ENCODE measurements around the gene ADORA3.
A peak's percentile ranks its signal among the peaks of the same experiment; 100 is the strongest.

ADORA3 gene

DNA sequence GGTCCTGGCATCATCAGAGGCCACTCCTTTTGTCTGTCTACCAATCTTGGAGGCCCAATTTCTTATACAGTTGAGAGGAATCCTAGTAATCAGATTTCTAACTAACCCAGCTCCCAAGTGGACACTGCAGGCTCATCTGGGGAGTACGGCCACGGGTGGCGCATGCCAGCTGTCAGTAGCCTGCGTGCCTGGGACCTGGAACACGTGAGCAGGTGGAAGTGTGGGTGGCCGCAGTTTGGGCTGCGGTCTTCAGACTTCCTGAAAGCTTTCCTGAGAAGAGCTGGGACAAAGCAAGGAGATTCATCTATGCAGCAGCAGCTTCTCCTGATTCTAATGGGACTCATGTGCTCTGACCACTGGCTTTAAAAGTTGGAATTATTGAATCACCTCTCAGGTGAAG is 12.4 kb downstream of the ADORA3 start:
- DNase-seq: no peak

DNA sequence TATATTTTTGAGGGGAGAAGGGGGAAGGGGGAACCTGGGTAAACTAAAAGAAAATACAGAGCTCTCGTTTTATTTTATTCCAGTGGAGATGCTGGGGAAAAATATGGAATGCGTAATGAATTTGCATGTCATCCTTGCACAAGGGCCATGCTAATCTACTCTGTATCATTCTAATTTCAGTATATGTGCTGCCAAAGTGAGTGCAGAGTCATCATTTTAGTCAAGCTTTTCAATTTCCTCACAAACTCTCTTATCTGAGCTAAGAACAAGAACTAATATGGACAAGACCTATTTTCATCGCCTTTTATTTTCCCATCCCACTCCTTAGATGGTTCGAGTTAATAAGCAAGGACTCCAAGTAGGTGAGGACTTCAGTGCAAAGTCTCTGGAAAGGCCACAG is 13.2 kb downstream of the ADORA3 start:
- H3K27me3 Mint-ChIP-seq: no peaks in the 10 kb centered on the region

More for the DNA sequence above, 12.4 kb downstream of the ADORA3 start:
- Mint-ChIP-seq H3K36me3 (ENCODE audit: low read depth) (no peaks in the 10 kb centered on the region), H3K9me3 (peaks cover 10% of the 10 kb centered on the region), H3K4me1 (ENCODE audit: low read depth) (peaks cover 9% of the 10 kb centered on the region), H3K4me3 (no peak overlapping the region), H3K27me3 (no peaks in the 10 kb centered on the region), H3K27ac (no peak overlapping the region)

DNA sequence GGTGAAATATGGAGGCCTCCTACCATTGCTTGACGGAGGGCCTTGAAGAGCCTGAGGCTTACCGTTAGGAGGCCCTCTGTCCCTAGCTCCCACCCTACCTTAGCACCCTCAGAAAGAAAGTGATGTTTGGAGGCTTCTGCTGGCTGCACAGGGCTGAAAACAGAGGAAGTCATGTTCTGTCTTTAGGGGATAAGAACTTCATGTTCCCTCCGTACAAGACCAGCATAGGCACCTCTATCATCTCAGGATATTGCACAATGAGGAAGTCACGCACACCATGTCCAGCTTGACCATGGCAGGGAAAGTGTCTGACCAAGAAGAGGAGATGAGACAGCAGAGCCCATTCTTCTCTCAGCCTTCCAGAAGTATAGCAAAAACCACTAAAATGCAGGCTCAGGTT is 13.8 kb downstream of the ADORA3 start:
- Mint-ChIP-seq H3K4me1 (ENCODE audit: low read depth) (peaks cover 7% of the 10 kb centered on the region), H3K36me3 (ENCODE audit: low read depth) (no peaks in the 10 kb centered on the region), H3K27ac (no peak overlapping the region), H3K27me3 (no peaks in the 10 kb centered on the region), H3K4me3 (no peak overlapping the region), H3K9me3 (peaks cover 2% of the 10 kb centered on the region)
- no peak for DNase-seq

More for the DNA sequence above, 13.2 kb downstream of the ADORA3 start:
- Mint-ChIP-seq H3K4me1 (ENCODE audit: low read depth) (peaks cover 6% of the 10 kb centered on the region), H3K4me3 (no peak overlapping the region), H3K36me3 (ENCODE audit: low read depth) (no peaks in the 10 kb centered on the region), H3K27ac (no peak overlapping the region), H3K9me3 (peaks cover 7% of the 10 kb centered on the region)
- DNase-seq: no peak

DNA sequence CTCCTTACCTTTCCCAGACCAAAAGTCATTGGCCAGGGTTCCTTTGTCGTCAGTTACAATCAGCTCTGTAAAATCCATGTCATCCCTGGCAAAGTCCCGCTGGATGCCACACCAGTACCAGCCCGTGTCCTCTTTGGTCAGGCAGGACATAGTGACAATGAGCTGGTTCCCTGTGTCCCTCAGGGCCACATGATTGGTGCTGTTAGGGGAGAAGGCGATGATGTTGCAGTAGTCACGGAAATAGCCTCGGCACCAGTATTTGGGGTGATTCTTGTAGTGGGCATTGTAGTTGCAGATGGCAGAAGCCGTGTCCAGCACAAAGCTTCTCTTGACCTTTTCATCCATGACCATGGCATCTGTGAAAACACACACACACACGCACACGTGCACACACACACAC is 14.8 kb downstream of the ADORA3 start:
- DNase-seq: no peak
- no peak overlapping the region for H3K4me3 Mint-ChIP-seq
- peaks cover 7% of the 10 kb centered on the region for H3K4me1 Mint-ChIP-seq (ENCODE audit: low read depth)
- H3K9me3 Mint-ChIP-seq: no peaks in the 10 kb centered on the region
- H3K36me3 Mint-ChIP-seq (ENCODE audit: low read depth): no peaks in the 10 kb centered on the region
- no peaks in the 10 kb centered on the region for H3K27me3 Mint-ChIP-seq
- no peak overlapping the region for H3K27ac Mint-ChIP-seq

DNA sequence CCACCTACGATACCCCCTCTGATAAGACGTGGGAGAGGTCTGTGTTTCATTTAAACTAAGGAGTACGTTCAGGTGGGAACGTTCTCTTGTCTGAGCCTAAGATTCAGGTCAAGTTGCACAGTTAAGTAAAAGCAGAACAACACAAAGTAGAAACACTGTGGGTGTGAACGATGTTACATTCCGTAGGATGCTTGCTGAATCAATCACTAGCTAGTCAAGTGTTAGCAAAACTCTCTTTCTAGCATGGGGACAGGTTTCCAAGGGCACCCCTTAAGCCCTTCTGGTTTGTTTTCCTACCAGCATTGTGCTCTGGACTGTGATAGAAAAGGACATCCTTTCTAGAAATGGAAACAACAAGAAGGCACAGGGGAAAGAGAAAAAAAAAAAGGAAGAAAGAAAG is 16.3 kb downstream of the ADORA3 start:
- H3K9me3 Mint-ChIP-seq: no peaks in the 10 kb centered on the region
- peaks cover 7% of the 10 kb centered on the region for H3K4me1 Mint-ChIP-seq (ENCODE audit: low read depth)
- no peak overlapping the region for H3K27ac Mint-ChIP-seq
- no peaks in the 10 kb centered on the region for H3K36me3 Mint-ChIP-seq (ENCODE audit: low read depth)
- no peak for DNase-seq
- H3K27me3 Mint-ChIP-seq: no peaks in the 10 kb centered on the region
- no peak overlapping the region for H3K4me3 Mint-ChIP-seq

DNA sequence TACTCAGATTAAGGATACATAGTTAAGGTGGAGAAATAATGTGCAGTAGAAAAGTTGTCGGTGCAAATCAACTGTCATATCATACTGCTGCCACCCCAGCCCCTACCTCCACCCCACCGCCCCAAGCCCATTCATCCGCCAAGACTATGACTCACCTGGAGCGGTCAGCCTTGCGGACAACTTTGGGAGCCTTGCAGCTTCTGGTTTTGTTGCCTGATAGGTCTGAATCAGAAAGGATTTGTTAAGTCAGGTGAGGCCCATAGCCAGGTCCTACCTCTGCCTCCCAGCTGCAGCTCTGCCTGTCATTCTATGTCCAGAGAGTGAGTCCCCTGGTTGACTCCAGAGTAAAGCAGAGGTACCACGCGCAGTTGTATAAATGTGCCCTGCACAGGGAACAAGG is 17.0 kb downstream of the ADORA3 start:
- Mint-ChIP-seq H3K27ac (no peak overlapping the region), H3K27me3 (no peaks in the 10 kb centered on the region)

DNA sequence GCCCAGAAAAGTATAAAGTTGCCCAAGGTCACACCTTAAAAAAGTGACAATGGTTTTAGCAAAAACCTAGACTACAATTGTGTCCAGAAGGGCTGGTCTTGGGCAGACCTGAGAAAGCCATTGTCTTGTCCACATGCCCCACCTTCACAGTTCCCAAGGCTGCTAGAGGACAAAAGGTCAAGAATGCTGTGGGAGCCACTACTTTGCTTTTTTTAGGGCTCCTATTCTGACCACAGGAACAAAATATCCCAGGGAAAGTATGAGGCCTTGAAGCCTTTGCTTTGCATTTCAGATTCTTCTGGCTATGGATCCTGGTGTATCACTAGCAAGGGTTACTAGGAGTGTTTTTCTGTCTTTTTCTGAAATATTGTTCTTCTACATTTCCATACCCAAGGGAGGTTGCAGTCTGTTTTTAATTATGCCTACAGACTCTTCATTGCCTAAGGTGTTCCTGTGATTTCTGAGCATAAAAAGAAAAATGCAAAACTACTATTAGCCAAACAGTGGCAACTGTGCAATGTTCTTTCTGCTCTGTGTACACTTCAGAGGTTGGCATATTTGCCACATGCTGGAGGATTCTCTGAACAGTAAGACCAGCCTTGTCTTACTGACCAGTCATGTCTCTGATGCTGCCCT is 18.9 kb downstream of the ADORA3 start:
- Mint-ChIP-seq H3K36me3 (ENCODE audit: low read depth) (no peaks in the 10 kb centered on the region), H3K4me3 (no peak overlapping the region), H3K27ac (no peak overlapping the region), H3K9me3 (no peaks in the 10 kb centered on the region), H3K4me1 (ENCODE audit: low read depth) (peaks cover 5% of the 10 kb centered on the region), H3K27me3 (no peaks in the 10 kb centered on the region)
- no peak for DNase-seq

More for the DNA sequence above, 17.0 kb downstream of the ADORA3 start:
- no peak overlapping the region for H3K4me3 Mint-ChIP-seq
- H3K36me3 Mint-ChIP-seq (ENCODE audit: low read depth): no peaks in the 10 kb centered on the region
- no peaks in the 10 kb centered on the region for H3K9me3 Mint-ChIP-seq
- peaks cover 5% of the 10 kb centered on the region for H3K4me1 Mint-ChIP-seq (ENCODE audit: low read depth)
- no peak for DNase-seq

DNA sequence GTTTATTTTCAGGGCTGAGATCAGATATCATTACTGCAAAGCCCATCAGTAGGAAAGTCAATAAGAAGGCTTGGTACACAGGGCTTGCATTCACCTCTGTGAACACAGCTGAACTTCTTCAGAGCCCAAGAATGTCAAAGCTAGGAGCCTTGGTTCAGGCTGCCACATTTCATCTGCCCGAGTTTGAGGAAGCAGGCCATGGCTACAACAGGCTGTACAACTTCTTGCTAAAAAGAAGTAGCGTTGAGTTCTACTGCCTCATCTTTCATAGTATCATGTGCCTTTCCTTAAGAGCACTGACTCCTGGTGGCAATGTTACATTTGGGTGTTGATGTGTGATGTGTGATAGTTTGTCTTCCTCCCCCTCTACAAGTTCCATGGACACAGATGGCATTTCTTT is 19.6 kb downstream of the ADORA3 start:
- Mint-ChIP-seq H3K4me3 (no peak overlapping the region), H3K27ac (no peak overlapping the region), H3K27me3 (no peaks in the 10 kb centered on the region), H3K4me1 (ENCODE audit: low read depth) (peaks cover 5% of the 10 kb centered on the region), H3K9me3 (no peaks in the 10 kb centered on the region), H3K36me3 (ENCODE audit: low read depth) (no peaks in the 10 kb centered on the region)
- DNase-seq: no peak

DNA sequence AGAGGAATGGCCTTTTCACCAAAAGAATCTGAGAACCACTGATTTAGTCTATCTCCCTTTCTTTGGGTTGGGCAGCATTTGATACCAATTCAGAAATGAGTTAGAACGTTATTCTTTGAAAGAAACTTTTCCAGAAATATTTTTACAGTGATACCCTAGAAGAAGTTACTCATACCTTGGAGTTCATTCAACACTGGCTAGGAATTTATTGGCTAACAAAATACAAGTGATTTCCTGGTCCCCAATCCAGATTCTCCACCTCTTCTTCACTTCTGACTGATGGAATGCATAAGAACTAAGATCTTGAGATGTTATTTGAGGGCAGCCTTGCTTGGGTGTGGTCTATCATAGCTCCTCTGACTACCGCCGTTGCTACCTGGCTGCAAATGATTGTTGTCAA is 20.3 kb downstream of the ADORA3 start:
- Mint-ChIP-seq H3K4me1 (ENCODE audit: low read depth) (peaks cover 12% of the 10 kb centered on the region), H3K27ac (no peak overlapping the region), H3K27me3 (no peaks in the 10 kb centered on the region)

DNA sequence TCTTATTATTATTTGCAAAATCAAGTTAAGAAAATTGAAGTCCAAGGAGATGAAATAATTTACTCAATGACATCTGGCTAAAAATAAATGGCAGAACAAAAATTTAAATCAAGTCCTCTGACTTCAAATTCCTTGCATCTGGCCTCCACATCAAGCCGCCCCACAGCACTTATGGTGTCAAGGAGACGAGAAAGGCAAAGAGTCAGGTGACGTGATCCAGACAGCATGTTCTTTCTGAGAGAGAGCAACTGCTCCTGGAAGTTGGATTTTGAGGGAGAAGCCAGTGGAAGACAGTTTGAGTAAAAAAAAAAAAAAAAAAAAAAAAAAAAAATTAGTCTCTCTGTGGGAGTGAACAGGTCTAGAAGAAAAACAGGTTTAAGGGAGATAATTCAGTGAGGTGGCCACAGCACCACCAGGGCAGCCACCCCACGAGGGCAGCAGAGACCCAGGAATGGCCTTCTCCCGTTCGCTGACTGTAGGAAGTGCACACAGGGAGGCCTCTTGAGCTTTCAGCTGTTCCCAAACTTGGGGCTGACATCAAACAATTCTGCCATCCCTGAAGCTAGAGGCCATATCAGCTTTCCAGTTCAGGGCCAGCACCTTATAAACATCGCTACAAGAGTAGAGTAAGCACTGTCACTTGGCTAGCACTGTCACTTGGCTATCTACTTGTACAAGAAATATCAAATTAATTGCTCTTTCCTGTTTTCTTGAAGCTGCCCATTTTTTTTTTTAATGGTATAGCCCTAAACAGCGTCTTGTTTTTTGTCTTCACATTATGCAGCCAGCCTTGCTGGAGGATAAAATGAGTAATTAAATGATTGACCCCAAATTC is 21.8 kb downstream of the ADORA3 start:
- Mint-ChIP-seq H3K4me3 (no peak overlapping the region), H3K36me3 (ENCODE audit: low read depth) (peaks cover 11% of the 10 kb centered on the region), H3K27me3 (no peaks in the 10 kb centered on the region), H3K27ac (no peak overlapping the region), H3K9me3 (no peaks in the 10 kb centered on the region), H3K4me1 (ENCODE audit: low read depth) (peaks cover 28% of the 10 kb centered on the region)
- DNase-seq: peak; percentile 72

More for the DNA sequence above, 20.3 kb downstream of the ADORA3 start:
- DNase-seq: no peak
- Mint-ChIP-seq H3K36me3 (ENCODE audit: low read depth) (peaks cover 3% of the 10 kb centered on the region), H3K4me3 (no peak overlapping the region), H3K9me3 (no peaks in the 10 kb centered on the region)

DNA sequence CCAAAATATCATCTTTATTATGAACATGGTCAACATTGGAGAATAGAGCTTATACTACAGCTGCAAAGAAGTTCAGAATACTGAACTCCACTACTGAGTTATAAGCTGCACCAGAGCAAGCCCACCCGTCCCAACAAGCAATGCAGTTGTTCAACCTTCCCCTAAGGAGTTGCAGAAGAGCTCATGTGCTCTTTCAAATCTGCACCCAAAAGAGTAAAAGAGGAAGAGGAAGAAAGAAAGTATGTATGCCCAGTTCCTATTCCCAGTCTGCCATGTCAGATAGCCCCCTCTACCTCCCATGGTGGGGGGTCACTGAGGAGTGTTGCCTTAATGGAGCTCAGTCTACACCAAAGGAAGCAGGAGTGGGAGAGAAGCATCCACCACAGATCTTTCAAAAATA is 22.8 kb downstream of the ADORA3 start:
- DNase-seq: no peak
- no peak overlapping the region for H3K4me3 Mint-ChIP-seq
- peaks cover 11% of the 10 kb centered on the region for H3K36me3 Mint-ChIP-seq (ENCODE audit: low read depth)
- no peaks in the 10 kb centered on the region for H3K27me3 Mint-ChIP-seq
- H3K9me3 Mint-ChIP-seq: no peaks in the 10 kb centered on the region
- peaks cover 37% of the 10 kb centered on the region for H3K4me1 Mint-ChIP-seq (ENCODE audit: low read depth)
- H3K27ac Mint-ChIP-seq: no peak overlapping the region

DNA sequence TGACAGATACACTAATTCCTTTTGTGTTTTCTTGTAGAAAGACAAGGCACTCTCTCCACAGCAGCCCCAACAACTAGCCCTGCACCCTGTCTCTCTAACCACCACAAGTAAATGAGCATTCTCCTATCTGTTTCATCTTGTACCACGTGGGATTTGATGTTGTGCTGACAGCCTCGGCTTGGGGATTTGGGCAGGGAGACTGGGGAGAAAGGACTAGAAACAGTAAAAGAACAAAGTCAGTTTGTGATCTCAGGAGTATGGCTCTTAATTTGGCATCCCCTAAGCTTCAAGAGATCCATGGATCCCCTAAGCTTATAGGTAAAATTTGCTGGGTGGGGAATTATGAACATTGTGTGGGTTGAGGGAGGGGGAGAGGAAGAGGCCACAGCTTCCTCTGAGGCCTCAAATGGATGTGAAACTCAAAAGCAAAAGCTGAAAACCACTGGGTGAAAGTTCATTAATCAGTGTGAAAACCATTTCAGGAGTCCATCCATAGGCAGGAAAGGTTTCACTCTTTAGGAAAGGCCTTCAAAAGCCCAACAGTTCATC is 26.6 kb downstream of the ADORA3 start:
- DNase-seq: no peak
- Mint-ChIP-seq H3K9me3 (no peaks in the 10 kb centered on the region), H3K4me1 (ENCODE audit: low read depth) (peaks cover 64% of the 10 kb centered on the region), H3K4me3 (peak overlapping the region; percentile 79), H3K27ac (peak overlapping the region; percentile 86), H3K36me3 (ENCODE audit: low read depth) (peaks cover 20% of the 10 kb centered on the region), H3K27me3 (no peaks in the 10 kb centered on the region)

DNA sequence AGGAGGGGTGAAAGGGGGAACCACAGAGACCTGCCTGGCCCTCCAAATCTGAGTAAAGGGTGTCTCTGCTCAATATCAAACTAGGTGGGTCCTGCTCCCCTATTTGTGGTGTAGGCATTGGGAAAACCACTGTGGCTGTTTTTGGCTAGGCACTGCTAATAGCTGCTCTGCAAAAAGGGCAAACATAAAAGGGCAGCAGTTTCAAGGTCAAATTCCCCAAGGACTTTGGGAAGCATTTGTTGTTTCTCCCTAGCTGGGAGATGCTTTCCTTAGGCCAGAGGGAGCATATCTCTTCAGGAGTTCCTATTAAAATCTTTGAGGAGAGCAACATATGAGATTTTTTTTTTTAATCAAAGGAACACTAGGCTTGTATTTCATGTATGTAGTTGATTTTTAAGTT is 27.2 kb downstream of the ADORA3 start:
- DNase-seq: no peak
- H3K36me3 Mint-ChIP-seq (ENCODE audit: low read depth): peaks cover 20% of the 10 kb centered on the region
- H3K9me3 Mint-ChIP-seq: no peaks in the 10 kb centered on the region
- peak overlapping the region; percentile 86 for H3K27ac Mint-ChIP-seq
- peak overlapping the region; percentile 79 for H3K4me3 Mint-ChIP-seq
- peaks cover 60% of the 10 kb centered on the region for H3K4me1 Mint-ChIP-seq (ENCODE audit: low read depth)
- H3K27me3 Mint-ChIP-seq: no peaks in the 10 kb centered on the region

DNA sequence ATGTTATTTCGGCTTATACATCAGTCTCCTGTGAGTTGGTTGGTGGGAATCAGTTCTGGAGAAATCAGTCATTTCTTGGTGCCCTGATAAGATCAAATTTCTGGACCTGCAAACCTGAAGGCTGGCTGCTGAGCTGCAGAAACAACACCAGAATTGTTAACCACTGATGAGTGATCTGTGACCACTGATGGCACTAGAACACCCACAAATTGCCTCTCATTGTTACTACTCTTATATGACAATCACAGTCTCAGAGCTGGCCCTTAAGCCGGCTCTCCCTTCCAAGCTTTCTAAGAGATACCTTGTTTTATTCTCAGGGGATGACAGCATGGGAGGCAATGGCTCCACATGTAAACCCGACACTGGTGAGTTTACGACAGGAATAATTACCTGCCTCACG is 27.7 kb downstream of the ADORA3 start:
- Mint-ChIP-seq H3K9me3 (no peaks in the 10 kb centered on the region), H3K4me3 (peak overlapping the region; percentile 79), H3K27ac (peak overlapping the region; percentile 86), H3K36me3 (ENCODE audit: low read depth) (peaks cover 20% of the 10 kb centered on the region), H3K27me3 (no peaks in the 10 kb centered on the region), H3K4me1 (ENCODE audit: low read depth) (peaks cover 60% of the 10 kb centered on the region)
- no peak for DNase-seq

DNA sequence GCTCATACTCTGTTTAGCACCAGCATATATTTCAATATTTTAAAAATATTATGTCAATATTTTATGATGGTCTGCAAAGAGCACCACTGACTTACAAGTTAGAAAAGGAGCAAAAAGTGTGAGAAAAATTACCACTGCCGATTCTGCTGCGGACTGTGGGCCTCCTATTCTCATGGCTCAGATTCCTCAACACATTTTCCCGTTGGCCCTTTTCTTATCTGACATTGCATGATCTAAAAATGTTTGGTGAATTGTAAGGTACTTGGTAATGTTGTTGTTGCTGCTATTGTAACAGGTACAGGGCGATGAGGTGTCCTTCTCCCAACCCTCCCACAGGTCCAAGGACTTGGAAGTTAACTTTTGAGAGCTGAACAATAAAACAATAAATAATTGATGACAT is 28.9 kb downstream of the ADORA3 start:
- Mint-ChIP-seq H3K27ac (peak overlapping the region; percentile 92), H3K9me3 (no peaks in the 10 kb centered on the region), H3K4me1 (ENCODE audit: low read depth) (peaks cover 60% of the 10 kb centered on the region), H3K27me3 (no peaks in the 10 kb centered on the region), H3K4me3 (peak overlapping the region; percentile 79), H3K36me3 (ENCODE audit: low read depth) (peaks cover 20% of the 10 kb centered on the region)
- DNase-seq: no peak

Data from activated T-cell treated with anti-CD3 and anti-CD28 coated beads, Interleukin-2, amount 50 U/mL, for 24 hours (primary cell).